ENCODE results near the gene NDOR1.
A peak's percentile ranks its signal among the peaks of the same experiment; 100 is the strongest.

NDOR1 gene

DNA sequence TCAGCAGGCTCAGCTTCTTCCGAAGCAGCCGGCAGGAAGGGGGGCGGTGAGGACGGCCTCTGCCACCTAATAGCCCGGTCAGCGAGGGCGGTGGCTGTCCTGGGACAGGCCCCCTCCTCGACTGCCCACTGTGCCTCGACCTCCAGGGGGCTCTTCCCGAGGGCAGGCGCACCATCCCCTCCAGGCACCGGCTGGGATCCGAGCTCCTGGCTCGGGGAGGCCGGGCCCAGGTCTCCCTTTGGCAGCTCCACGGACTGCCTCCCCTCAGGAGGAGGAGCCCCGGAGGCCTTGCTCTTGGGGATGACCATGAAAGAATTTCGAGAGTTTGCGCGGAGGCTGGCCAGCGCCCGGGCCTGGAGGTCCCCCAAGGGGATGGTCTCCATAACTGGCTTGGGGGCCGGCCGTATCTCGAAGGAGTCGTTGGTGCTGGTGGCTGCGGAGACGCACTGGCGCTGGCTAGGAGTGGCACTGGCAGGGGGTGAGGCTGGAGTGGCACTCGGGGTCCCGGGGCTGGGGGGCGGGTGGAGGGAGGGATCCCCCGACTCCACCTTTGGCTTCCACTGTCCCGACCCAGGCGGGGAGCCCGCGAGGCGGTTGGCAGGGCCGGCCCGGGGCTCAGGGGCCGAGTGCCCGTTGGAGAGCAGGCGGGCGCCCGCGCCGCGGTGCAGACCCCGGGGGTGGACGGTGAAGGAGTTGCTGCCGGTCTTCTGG, 5.9 kb upstream of the NDOR1 start:
- peak in 1 of 6 experiments; percentile 12 for DNase-seq

DNA sequence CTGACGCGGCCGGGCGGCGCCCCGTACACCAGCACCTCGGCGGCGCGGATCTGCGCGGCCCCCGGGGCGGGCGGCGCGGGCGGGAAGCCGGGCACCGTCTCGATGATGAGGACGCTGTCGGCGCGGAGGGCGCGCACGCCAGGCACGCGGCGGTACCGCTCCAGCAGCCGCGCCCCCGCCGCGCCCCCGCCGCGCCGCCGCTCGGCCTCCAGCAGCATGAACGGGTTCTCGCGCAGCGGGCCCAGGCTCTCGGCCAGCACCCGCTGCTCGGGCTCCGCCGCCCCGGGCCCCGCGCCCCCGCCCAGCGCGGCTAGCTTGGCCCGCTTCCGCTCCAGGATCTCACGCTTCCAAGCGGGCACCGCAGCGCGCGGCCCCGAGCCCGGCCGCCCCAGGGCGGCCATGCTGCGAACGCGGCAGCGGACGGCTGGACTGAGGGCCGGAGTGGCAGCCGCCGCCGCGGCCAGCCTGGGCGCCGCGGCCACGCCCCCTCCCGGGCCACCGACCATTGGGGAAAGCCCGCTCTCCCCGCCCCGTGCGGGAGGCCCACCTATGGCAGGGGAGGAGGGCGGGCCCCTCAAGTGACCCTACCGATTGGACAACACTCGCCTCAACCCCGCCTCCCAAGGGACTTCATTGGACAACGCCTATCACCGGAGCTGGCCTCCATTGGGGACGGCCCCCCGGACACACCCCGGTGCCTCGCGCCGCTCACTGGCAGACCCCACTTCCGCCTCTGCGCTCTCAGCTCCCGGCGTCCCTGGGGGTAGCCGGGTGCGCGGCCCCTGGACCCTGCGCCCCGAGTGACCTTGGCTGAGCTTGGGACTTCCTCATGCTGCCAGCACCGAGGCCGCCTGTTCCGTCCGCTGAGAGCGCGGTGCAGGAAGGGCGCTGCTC, 4.9 kb upstream of the NDOR1 start, which contains the start of gene TPRN:
TPRN (minus strand) TSS at position 431 of the 894 bp plus-strand sequence; CDS start at position 401, 30 bp downstream.
- DNase-seq = peak; percentile 94 to 98 (median 96)

DNA sequence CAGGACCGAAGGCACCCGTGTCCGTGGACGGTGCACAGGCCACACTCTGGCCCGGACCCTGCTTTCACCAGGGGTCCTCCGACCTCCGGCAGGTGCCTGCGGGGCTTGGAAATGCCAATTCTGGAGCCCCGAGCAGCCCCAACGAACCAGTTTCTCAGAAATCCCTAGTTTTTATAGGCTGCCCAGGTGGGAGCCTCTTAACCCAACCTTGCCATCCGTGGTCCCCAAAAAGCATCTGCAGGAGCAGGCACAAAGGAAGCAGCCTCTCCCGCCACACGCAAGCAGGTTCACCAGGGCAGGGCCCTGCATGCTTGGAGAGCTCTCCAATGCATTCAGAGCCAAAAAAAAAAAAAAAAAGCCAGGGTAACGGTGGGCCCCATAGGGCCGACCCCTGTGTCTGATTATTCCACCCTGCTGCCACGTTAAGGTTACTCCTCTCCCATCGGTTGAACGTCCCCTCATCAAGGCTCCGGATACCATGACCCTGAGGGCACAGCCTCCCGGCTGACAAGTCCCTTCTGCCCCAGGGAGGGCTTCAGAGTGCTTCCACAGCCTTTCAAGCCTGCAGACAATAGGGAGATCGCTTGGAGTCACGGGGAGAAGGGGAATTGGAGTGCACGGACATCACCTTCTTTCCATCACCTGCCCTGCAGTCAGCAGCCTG, 4.2 kb upstream of the NDOR1 start:
- no peak for DNase-seq

DNA sequence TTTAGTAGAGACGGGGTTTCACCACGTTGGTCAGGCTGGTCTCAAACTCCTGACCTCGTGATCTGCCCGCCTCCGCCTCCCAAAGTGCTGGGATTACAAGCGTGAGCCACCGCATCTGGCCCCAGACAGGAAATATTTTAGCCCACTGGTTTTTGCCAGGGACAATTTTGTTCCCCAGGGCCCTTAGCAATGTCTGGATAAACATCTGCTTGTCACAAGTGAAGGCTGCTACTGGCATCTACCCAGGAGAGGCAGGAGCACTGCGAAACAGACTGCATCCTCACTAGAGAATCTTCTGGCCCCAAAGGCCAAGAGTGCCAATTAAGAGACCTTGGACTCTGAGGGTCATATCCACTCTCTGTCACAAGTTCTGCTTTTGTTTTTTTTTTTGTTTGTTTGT, 2.5 kb upstream of the NDOR1 start:
- DNase-seq = no peak

DNA sequence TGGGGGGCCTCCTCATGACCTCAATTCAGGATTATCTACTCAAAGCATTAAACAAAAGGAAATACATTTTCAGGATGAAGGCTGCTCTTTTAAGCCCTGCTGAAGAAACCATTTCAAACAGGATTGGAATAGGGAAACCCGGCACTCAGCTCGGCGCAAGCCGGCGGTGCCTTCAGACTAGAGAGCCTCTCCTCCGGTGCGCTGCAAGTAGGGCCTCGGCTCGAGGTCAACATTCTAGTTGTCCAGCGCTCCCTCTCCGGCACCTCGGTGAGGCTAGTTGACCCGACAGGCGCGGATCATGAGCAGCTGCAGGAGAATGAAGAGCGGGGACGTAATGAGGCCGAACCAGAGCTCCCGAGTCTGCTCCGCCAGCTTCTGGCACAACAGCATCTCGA, 772 bp upstream of the NDOR1 start:
- no peak for DNase-seq

DNA sequence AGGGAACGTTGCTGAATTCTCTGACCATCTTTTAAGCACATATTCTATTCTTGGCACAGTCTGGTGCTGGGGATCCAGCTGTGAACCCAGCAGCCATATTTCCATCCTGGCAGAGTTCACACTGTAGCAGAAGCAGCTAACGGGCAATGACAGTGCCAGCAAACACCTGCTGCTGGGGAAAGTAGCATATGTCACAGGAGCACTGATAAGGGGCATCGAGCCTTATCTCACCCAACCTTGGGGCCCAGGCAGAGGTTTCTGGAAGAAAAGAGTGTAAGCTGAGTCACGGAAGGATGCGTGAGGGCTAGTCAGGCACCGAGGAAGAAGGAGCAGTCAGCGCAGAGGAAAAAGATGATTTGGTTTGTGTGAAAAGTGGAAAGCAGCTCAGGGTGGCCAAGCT, 1.1 kb downstream of the NDOR1 start:
- DNase-seq = no peak

DNA sequence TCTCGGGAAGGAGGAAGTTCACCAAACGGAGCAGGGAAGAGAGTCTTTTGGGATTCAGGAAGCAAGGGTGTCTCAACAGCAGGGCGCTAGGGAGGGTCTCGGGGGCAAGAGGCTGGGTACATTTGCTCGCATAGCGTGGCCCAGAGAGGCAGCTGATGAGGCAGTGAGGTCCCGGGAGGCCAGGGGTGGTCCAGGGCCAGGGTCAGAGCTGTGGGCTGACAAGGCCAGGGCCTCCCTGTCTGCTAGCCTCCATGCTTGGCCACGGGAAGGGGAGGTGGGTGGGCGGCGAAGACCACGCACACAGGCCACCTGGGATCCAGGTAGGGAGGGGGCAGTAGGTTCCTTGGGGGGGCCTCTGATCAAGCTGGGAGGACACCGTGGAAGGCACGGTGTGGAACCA, 6.0 kb downstream of the NDOR1 start:
- DNase-seq = no peak

DNA sequence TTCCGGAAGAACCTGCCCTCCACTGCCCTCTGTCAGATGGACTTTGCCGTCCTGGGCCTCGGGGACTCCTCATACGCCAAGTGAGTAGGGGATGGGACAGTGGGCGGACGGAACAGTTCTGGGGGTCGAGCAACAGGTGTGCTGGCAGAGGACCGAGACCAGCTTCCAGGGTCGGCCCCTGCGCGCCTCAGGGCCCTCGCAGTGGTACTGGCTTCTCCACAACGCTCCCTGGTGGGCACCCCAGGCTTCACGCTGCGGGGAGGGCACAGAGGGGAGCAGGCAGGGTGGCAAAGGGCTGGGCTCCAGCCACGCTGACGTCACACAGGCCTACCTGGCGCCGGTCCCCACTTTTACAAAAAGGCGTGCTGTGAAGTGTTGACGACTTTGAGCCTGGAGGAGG, 7.0 kb downstream of the NDOR1 start:
- no peak for DNase-seq

DNA sequence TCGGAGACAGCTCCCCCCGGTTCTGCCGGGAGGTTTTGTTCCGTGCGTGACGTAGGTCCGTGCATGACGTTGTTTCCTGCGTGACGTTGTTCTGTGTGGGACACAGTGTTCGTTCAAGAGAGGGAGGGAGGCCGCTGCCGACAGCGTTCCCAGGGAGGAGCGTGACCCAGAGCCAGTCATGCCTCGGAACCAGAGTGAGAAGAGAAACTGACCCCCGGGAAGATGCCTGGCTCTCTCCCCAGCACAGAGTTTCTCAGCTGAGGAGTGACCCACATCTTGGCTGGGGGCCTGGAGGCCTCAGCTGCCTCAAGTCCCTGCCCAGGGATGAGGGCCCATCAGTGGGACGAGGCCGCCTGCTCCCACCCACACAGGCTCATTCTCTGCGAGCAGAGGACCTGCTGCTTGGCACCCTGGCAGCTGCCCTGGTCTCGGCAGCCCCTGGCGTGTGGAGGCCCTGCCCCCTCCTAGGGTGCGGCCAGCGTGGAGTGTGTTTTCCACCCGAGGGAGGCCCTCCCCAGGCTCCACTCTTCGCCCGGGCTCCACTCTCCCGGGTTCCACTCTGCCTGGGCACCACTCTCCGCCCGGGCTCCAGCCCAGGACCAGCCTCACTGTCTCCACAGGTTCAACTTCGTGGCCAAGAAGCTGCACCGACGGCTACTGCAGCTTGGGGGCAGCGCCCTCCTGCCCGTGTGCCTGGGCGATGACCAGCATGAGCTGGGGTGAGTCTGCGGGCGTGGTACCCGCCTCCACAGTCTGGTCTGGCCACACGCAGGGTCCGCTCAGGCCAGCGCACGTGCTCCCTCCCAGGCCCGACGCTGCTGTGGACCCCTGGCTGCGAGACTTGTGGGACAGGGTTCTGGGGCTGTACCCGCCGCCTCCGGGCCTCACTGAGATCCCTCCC, 7.9 kb downstream of the NDOR1 start:
- DNase-seq = no peak

DNA sequence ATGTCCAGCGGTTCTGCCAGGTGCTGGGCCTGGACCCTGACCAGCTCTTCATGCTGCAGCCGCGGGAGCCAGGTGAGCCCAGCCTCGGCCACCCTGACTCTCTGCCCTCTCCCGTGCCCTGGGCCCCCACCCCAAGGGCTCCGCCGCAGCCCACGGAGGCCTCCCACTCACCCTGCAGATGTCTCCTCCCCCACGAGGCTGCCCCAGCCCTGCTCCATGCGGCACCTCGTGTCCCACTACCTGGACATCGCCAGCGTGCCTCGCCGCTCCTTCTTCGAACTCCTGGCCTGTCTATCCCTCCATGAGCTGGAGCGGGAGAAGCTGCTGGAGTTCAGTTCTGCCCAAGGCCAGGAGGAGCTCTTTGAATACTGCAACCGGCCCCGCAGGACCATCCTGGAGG, 9.1 kb downstream of the NDOR1 start:
- DNase-seq = no peak

DNA sequence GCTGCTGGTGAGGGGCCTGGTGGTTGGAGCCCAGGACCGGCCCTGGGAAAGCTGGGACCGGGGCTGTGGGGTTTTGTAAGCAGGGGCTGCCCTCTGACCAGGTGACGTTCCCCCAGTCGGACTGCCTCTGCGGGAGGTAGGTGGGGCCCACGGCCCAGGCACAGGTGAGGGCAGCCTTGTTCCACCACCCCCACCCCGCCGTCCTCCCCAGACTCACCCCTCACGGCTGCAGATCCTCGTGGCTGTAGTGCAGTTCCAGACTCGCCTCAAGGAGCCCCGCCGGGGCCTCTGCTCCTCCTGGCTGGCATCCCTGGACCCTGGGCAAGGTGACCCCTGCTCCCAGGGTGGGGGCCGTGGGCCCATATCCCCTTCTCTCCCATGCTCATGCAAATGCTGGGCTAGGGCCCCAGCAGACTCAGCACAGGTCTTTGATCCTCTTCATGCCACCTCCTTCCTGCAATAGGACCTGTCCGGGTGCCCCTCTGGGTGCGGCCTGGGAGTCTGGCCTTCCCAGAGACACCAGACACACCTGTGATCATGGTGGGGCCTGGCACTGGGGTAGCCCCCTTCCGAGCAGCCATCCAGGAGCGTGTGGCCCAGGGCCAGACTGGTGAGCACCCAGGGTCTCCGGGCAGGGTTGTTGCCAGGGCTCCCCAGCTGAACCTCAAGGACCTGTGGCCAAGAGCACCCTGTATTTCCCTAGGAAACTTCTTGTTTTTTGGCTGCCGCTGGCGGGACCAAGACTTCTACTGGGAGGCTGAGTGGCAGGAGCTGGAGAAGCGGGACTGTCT, 9.9 kb downstream of the NDOR1 start:
- no peak for DNase-seq

DNA sequence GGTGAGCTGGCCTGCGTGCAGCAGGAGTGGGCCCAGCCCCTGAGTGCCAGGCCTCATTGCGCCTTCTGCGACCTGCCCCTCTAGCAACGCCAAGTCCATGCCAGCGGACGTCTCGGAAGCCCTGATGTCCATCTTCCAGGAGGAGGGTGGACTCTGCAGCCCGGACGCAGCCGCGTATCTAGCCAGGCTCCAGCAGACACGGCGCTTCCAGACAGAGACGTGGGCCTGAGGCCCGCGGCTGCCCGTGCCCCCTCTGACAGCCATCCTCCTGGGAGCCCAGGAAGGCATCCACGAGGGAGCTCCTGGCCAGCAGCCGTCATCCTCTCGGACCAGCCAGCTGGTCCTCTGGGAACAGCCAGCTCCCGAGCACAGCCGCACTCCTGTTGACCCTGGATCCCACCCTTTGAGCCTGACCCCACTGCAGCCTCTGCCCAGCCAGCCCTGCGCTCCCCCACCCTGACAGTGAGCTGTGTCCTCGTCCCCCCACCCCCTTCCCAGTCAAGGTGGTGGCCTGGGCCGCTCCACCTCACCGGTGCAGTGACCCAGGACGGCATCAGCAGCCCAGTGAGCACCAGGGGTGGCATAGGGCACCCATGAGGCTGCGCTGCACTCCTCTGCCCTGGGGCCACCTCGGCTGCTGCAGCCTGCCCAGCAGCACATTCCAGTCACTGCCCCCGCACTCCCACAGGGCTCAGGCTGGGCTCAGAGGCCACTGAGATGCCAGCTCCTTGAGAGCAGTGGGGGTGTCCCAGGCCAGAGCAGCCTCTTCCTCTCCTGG, 10.9 kb downstream of the NDOR1 start:
- DNase-seq = no peak

DNA sequence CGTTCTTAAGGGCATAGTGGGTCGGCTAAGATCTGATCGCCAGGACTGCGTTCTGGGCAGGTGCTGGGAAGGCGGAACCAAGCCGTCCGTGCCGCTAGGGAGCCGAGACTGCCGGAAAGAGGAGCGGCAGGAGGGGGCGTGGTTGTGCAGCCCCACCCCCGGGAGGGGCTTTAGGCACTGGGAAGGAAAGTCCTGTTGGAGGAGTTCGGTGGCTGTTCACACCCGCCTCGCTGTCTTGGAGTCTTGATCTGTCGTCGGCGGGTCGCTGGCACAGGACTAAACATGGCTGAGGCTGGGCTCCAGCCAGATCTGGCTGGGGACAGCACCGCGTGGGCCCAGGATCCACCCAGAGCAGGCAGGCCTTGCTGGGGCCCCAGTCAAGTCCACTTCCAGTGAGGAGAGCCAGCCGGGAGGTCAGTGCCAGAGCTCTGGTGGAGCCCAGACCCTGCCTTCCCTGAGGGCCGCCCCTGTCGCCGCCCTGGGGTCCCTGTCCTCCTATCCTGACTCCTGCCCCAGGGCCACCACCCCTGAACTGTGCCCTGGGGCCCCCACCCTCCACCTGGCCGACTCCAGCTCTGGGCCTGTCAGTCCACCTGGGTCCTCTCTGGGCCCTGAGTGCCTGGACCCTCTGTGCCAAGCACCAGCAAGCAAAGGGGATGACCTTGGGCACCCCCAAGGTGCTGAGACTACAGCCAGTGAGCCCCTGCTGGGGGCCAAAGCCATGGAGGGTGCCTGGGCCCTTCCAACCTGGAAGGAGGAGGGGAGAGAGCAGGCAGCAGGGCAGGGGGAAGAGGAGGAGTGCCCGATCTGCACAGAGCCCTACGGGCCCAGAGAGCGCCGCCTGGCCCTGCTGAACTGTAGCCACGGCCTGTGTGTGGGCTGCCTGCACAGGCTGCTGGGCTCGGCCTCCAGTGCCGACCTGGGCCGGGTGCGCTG, 12.0 kb downstream of the NDOR1 start:
- no peak for DNase-seq

DNA sequence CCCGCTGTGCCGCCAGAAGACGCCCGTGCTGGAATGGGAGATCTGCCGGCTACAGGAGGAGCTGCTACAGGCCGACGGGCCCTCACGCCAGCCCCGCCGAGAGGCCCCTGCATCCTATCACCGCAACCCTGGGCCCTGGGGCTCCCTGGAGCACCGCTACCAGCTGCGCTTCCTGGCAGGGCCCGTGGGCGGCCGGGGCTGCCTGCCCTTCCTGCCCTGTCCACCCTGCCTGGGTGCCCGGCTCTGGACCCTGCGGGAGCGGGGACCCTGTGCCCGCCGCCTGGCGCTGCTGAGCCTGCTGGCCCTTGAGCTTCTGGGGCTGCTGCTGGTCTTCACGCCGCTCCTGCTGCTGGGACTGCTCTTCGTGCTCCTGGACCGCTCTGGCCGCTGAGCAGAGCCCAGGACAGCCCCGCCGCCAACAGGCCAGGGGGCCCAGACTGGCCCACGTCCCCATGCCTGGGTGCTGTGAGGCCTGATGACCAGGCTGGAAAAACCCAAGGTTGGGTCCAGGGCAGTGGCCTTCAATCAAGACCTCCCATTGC, 12.8 kb downstream of the NDOR1 start:
- DNase-seq = no peak

DNA sequence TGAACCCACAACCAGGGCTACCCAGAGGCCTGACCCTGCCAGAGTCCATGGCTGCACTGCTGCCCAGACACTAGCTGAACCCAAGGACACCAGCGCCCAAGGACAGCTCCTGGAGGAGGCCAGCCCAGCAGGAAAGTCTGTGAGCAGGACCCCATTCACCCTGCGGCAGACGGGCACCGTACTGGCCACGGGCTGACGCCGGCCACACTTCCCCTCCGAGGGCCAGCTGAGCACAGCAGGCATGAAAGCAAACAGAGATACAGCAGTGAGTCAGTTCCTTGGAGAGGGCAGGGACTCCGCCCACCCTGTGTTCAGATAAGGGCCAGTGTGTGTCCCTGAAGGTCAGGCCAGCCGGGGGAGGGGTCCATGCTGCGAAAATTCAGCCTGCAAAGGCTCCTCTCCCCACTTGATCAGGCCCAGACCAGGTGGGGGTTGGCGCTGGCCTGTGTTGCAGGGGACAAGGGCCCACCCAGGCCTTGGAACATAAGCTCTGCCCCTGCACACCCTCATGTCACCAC, 13.3 kb downstream of the NDOR1 start:
- DNase-seq = no peak

DNA sequence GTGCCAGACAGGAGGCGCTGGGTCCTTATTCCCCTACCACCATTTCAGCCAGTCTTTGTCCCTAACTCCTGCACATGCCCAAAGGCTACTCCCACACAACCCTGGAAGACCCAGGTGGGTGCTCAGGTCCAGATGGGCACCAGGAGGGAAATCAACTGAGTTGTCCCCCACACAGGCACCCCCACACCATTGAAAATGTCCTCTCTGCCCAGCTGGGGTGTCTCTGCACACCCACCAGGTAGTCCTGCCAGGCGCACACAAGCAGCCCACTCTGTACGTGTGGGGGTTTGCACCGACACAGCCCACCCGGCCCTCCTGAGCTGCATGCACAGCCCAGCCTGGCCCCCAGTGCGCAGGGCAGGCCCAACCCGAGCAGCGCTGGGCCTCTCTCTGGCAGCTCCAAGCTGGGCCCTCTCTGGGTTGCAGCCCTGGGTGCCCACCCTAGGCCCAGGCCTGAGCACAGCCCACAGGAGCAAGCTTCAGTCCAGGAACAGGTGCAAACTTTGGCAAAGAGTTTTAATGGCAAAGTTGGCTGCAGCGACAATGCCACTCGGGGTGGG, 14.3 kb downstream of the NDOR1 start:
- DNase-seq = no peak

DNA sequence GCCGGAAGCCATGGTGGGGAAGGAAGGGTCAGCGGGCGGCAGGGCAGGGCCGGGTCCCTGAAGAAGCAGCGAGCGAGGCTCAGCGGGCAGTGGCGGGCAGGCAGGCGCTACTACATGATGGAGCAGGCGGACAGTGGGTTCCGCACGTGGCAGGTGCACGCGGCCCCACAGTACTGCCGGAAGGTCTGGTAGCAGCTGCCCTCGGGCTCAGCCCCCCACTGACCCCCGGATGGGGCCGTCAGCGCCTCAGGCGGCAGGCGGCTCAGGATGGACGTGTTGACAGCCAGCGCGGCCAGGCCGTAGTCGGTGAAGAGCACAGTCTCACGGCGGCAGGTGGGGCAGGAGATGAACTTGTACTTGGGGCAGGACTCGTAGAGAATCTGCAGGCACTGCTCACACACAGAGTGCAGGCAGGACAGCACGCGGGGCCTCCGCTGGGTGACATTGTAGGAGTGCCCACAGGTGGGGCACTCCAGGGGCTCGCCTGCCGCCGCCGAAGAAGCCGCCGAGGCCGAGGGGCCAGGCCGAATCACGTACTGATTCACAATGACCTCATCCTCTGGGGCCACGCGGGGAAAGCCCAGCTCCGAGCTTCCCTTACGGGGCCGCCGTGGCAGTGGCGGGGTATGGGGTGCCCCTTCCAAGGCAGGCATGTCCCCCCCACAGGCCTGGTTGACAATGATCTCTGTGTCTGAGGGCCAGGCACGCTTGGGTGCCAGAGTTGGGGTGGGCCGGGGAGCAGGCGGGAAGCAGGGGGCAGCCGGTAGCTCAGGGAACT, 15.0 kb downstream of the NDOR1 start:
- DNase-seq = no peak

DNA sequence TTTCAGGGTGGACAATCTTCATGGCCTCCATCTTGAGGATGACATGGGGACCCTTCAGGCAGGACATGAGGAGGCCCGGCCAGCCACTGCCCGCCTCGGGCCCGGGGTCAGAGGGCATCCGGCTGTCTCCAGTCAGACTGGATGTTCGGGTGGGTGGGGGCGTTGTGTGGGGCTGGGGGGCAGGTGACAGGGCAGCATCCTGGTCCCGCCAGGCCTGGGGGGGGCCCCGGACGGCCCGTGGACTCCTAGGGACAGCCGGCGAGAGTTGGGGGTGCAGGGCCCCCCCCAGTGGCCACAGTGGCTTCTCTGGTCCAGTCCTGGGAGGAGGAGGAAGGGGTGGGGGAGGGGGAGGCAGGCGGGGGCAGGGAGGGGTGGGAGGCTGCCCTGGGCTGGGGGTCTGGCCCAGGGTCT, 15.6 kb downstream of the NDOR1 start:
- no peak for DNase-seq
